ENCODE measurements around the gene RBFA.

GRCh38 chr18:79989195-79989497 lies 45.1 kb upstream of the RBFA start:
- TF ChIP-seq POLR2A (IDR thresholded peaks at IDR 0.05): no peak
- TF ChIP-seq CTCF (IDR thresholded peaks at IDR 0.05): no peak

All from body of pancreas (tissue), 4 donors.